ENCODE results near the gene CACNA1D. TPM values are rescaled to one million over a fixed set of nuclear protein-coding genes. Genes with fewer than 3 reads are reported as not detected.

The CACNA1D gene
- total RNA-seq, 5 donors from 2014 or later (not counting 1 experiment from before 2014, with no cell fraction given): 0.09 to 0.47 (median 0.34) TPM; not detected in 1

- Mint-ChIP-seq H3K36me3 (no peaks in the 10 kb centered on the region), H3K9me3 (no peaks in the 10 kb centered on the region), H3K27me3 (peaks cover 8 to 28% of the 10 kb centered on the region in 2 donors), H3K27ac (no peak overlapping the region), H3K4me3 (no peak overlapping the region), H3K4me1 (no peaks in the 10 kb centered on the region)
- ChIA-PET POLR2A (no interaction called here), CTCF (no interaction called here)
- DNase-seq: no peak
- Histone ChIP-seq H3K9me3 (no peaks in the 10 kb centered on the region), H3K4me1 (ENCODE audit: control insufficient read depth in 1 of 2, extremely low read depth in 1 of 2, insufficient read depth in 2 of 2, low read length in 2 of 2) (no peaks in the 10 kb centered on the region), H3K27me3 (replicated peaks in 1 of 2; ENCODE audit: control insufficient read depth in 2 of 2, extremely low read depth in 1 of 2, insufficient read depth in 2 of 2, low read length in 1 of 2) (peaks cover 0 to 19% of the 10 kb centered on the region in 2 experiments), H3K27ac (ENCODE audit: low read length) (no peak overlapping the region), H3K4me3 (ENCODE audit: control insufficient read depth in 1 of 2, extremely low read depth in 1 of 2, low read length in 1 of 2) (no peak overlapping the region), H3K36me3 (ENCODE audit: control insufficient read depth in 2 of 2, extremely low read depth in 1 of 2, insufficient read depth in 1 of 2, low read length in 1 of 2) (no peaks in the 10 kb centered on the region)
- no peak for ATAC-seq (replicated peaks in 1 of 4)
- WGBS (ENCODE audit: insufficient coverage): 100% methylated on average over 1 of the region's 5 CpGs
Measured at GRCh38 chr3:53790470-53790869, 296.1 kb downstream of the CACNA1D start.

DNA sequence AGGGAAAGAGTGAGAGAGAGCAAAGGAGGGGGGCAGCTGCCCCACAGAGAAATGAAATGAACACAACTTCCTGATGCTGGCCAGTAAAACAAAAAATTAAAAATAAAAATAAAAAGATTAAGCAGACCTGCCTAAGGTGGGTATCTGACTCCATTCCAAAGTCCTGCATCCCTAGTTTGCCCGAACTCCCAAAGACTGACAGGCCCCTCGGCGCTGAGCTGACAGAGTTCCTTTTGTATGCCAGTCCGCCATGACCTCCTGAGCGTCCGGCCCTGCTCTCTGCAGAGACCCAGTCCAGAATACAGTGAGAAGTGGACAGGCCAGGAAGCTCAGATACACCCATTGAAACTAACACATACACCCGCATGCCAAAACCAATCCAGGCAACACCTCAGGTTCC, 296.9 kb downstream of the CACNA1D start:
- H3K4me3 ChIP-seq (ENCODE audit: control insufficient read depth in 1 of 2, extremely low read depth in 1 of 2, low read length in 1 of 2): no peak overlapping the region
- WGBS (ENCODE audit: insufficient coverage): 81% methylated on average over 7 of the region's 7 CpGs
- Mint-ChIP-seq H3K4me1 (no peaks in the 10 kb centered on the region), H3K27ac (no peak overlapping the region), H3K36me3 (no peaks in the 10 kb centered on the region), H3K9me3 (no peaks in the 10 kb centered on the region), H3K27me3 (peaks cover 8 to 30% of the 10 kb centered on the region in 2 donors), H3K4me3 (no peak overlapping the region)
- CTCF ChIA-PET: no interaction called here
- H3K4me1 ChIP-seq (ENCODE audit: control insufficient read depth in 1 of 2, extremely low read depth in 1 of 2, insufficient read depth in 2 of 2, low read length in 2 of 2): no peaks in the 10 kb centered on the region
- H3K36me3 ChIP-seq (ENCODE audit: control insufficient read depth in 2 of 2, extremely low read depth in 1 of 2, insufficient read depth in 1 of 2, low read length in 1 of 2): no peaks in the 10 kb centered on the region
- no peak overlapping the region for H3K27ac ChIP-seq (ENCODE audit: low read length)
- no peak for DNase-seq
- no peaks in the 10 kb centered on the region for H3K9me3 ChIP-seq
- no peak for ATAC-seq (replicated peaks in 1 of 4)
- peaks cover 0 to 19% of the 10 kb centered on the region in 2 experiments for H3K27me3 ChIP-seq (replicated peaks in 1 of 2; ENCODE audit: control insufficient read depth in 2 of 2, extremely low read depth in 1 of 2, insufficient read depth in 2 of 2, low read length in 1 of 2)
- POLR2A ChIA-PET: no interaction called here

- WGBS (ENCODE audit: insufficient coverage): 70% methylated on average over 3 of the region's 3 CpGs
- Histone ChIP-seq H3K36me3 (ENCODE audit: control insufficient read depth in 2 of 2, extremely low read depth in 1 of 2, insufficient read depth in 1 of 2, low read length in 1 of 2) (no peaks in the 10 kb centered on the region), H3K27me3 (replicated peaks in 1 of 2; ENCODE audit: control insufficient read depth in 2 of 2, extremely low read depth in 1 of 2, insufficient read depth in 2 of 2, low read length in 1 of 2) (peaks cover 0 to 17% of the 10 kb centered on the region in 2 experiments), H3K27ac (ENCODE audit: low read length) (no peak overlapping the region), H3K9me3 (no peaks in the 10 kb centered on the region), H3K4me3 (ENCODE audit: control insufficient read depth in 1 of 2, extremely low read depth in 1 of 2, low read length in 1 of 2) (no peak overlapping the region), H3K4me1 (ENCODE audit: control insufficient read depth in 1 of 2, extremely low read depth in 1 of 2, insufficient read depth in 2 of 2, low read length in 2 of 2) (no peaks in the 10 kb centered on the region)
- DNase-seq (no peak), ATAC-seq (replicated peaks in 1 of 4) (no peak)
- Mint-ChIP-seq H3K9me3 (no peaks in the 10 kb centered on the region), H3K27me3 (peaks cover 4 to 25% of the 10 kb centered on the region in 2 donors), H3K36me3 (no peaks in the 10 kb centered on the region), H3K27ac (no peak overlapping the region), H3K4me1 (no peaks in the 10 kb centered on the region), H3K4me3 (no peak overlapping the region)
- POLR2A ChIA-PET: no interaction called here
- CTCF ChIA-PET: no interaction called here
Measured at GRCh38 chr3:53792866-53793265, 298.5 kb downstream of the CACNA1D start.

- Histone ChIP-seq H3K4me3 (ENCODE audit: control insufficient read depth in 1 of 2, extremely low read depth in 1 of 2, low read length in 1 of 2) (no peak overlapping the region), H3K36me3 (ENCODE audit: control insufficient read depth in 2 of 2, extremely low read depth in 1 of 2, insufficient read depth in 1 of 2, low read length in 1 of 2) (no peaks in the 10 kb centered on the region), H3K27me3 (replicated peaks in 1 of 2; ENCODE audit: control insufficient read depth in 2 of 2, extremely low read depth in 1 of 2, insufficient read depth in 2 of 2, low read length in 1 of 2) (peaks cover 0 to 19% of the 10 kb centered on the region in 2 experiments), H3K4me1 (ENCODE audit: control insufficient read depth in 1 of 2, extremely low read depth in 1 of 2, insufficient read depth in 2 of 2, low read length in 2 of 2) (no peaks in the 10 kb centered on the region), H3K27ac (ENCODE audit: low read length) (no peak overlapping the region), H3K9me3 (no peaks in the 10 kb centered on the region)
- no peaks in the 10 kb centered on the region for H3K36me3 Mint-ChIP-seq
- H3K9me3 Mint-ChIP-seq: no peaks in the 10 kb centered on the region
- DNase-seq (no peak), ATAC-seq (replicated peaks in 1 of 4) (no peak)
- no CpG with 5 or more reads among the region's 3 CpGs for WGBS (ENCODE audit: insufficient coverage)
- no peak overlapping the region for H3K27ac Mint-ChIP-seq
- CTCF ChIA-PET: no interaction called here
- POLR2A ChIA-PET: no interaction called here
- no peak overlapping the region for H3K4me3 Mint-ChIP-seq
- H3K27me3 Mint-ChIP-seq: peaks cover 4 to 24% of the 10 kb centered on the region in 2 donors
- no peaks in the 10 kb centered on the region for H3K4me1 Mint-ChIP-seq
Measured at GRCh38 chr3:53794597-53794996, 300.2 kb downstream of the CACNA1D start.

- no peak overlapping the region for H3K27ac Mint-ChIP-seq
- no peak overlapping the region for H3K27ac ChIP-seq (ENCODE audit: low read length)
- H3K36me3 Mint-ChIP-seq: no peaks in the 10 kb centered on the region
- no peaks in the 10 kb centered on the region for H3K4me1 Mint-ChIP-seq
- H3K4me1 ChIP-seq (ENCODE audit: control insufficient read depth in 1 of 2, extremely low read depth in 1 of 2, insufficient read depth in 2 of 2, low read length in 2 of 2): no peaks in the 10 kb centered on the region
- H3K9me3 ChIP-seq: no peaks in the 10 kb centered on the region
- WGBS (ENCODE audit: insufficient coverage): 49% methylated on average over 3 of the region's 3 CpGs
- ATAC-seq (replicated peaks in 1 of 4) (no peak), DNase-seq (no peak)
- H3K27me3 Mint-ChIP-seq: peaks cover 4 to 19% of the 10 kb centered on the region in 2 donors
- H3K4me3 Mint-ChIP-seq: no peak overlapping the region
- CTCF ChIA-PET: no interaction called here
- no peak overlapping the region for H3K4me3 ChIP-seq (ENCODE audit: control insufficient read depth in 1 of 2, extremely low read depth in 1 of 2, low read length in 1 of 2)
- H3K27me3 ChIP-seq (replicated peaks in 1 of 2; ENCODE audit: control insufficient read depth in 2 of 2, extremely low read depth in 1 of 2, insufficient read depth in 2 of 2, low read length in 1 of 2): peaks cover 0 to 18% of the 10 kb centered on the region in 2 experiments
- no peaks in the 10 kb centered on the region for H3K36me3 ChIP-seq (ENCODE audit: control insufficient read depth in 2 of 2, extremely low read depth in 1 of 2, insufficient read depth in 1 of 2, low read length in 1 of 2)
- POLR2A ChIA-PET: no interaction called here
- H3K9me3 Mint-ChIP-seq: no peaks in the 10 kb centered on the region
Measured at GRCh38 chr3:53795176-53795575, 300.8 kb downstream of the CACNA1D start.

GRCh38 chr3:53795789-53796560, 301.6 kb downstream of the CACNA1D start:
- H3K27ac Mint-ChIP-seq: no peak overlapping the region
- 71% methylated on average over 3 of the region's 12 CpGs for WGBS (ENCODE audit: insufficient coverage)
- no peak overlapping the region for H3K4me3 Mint-ChIP-seq
- no peaks in the 10 kb centered on the region for H3K36me3 Mint-ChIP-seq
- ATAC-seq (replicated peaks in 1 of 4) (no peak), DNase-seq (no peak)
- H3K36me3 ChIP-seq (ENCODE audit: control insufficient read depth in 2 of 2, extremely low read depth in 1 of 2, insufficient read depth in 1 of 2, low read length in 1 of 2): no peaks in the 10 kb centered on the region
- peaks cover 0 to 16% of the 10 kb centered on the region in 2 experiments for H3K27me3 ChIP-seq (replicated peaks in 1 of 2; ENCODE audit: control insufficient read depth in 2 of 2, extremely low read depth in 1 of 2, insufficient read depth in 2 of 2, low read length in 1 of 2)
- no peak overlapping the region for H3K4me3 ChIP-seq (ENCODE audit: control insufficient read depth in 1 of 2, extremely low read depth in 1 of 2, low read length in 1 of 2)
- H3K27ac ChIP-seq (ENCODE audit: low read length): no peak overlapping the region
- H3K27me3 Mint-ChIP-seq: peaks cover 4 to 19% of the 10 kb centered on the region in 2 donors
- H3K9me3 Mint-ChIP-seq: no peaks in the 10 kb centered on the region
- H3K9me3 ChIP-seq: no peaks in the 10 kb centered on the region
- no peaks in the 10 kb centered on the region for H3K4me1 Mint-ChIP-seq
- CTCF ChIA-PET: no interaction called here
- no peaks in the 10 kb centered on the region for H3K4me1 ChIP-seq (ENCODE audit: control insufficient read depth in 1 of 2, extremely low read depth in 1 of 2, insufficient read depth in 2 of 2, low read length in 2 of 2)
- POLR2A ChIA-PET: no interaction called here

All from T-cell (primary cell).